Esophagus muscularis mucosa (tissue), 3 donors: Measurements from ENCODE around the gene CRKL.
"Not testable (repeated sequence)": the region's sequence is repeated elsewhere in the genome, so short reads cannot be mapped to it uniquely, and the experiment has no call there.

ENCODE experiments used
- POLR2A ChIP-seq: fragments of 450-650 bp; IDR thresholded peaks from one replicate; pipeline ENCODE4 v1.6.1; 2017; ENCODE audit warnings: antibody characterized with exemption, moderate library complexity, mild to moderate bottlenecking, low read depth
- TF ChIP-seq, protein P1 (sequence below), 3 experiments: fragments of 200-600 bp in 2 of 3; fragments of 450-650 bp in 1 of 3; sonication (generic) in 2 of 3; IDR thresholded peaks; one replicate each; pipeline ENCODE4 v1.5.1; 2017 to 2019; ENCODE audit warnings: antibody characterized with exemption in 3 of 3, mild to moderate bottlenecking in 2 of 3, moderate library complexity in 1 of 3

DNA sequence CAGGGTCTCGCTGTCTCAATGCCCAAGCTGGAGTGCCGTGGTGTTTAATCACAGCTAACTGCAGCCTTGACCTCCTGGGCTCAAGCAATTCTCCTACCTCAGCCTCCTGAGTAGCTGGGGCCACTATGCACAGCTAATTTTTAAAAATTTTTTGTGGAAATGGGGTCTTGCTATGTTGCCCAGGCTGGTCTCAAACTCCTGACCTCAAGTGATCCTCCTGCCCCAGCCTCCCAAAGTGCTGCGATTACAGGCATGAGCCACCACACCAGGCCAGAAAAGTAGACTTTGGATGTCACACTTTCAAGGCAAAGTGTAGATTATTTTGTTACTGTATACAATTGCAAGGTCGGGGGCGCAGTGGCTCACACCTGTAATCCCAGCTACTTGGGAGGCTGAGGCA is 8.5 kb upstream of the CRKL start:
- TF ChIP-seq, protein P1, sequence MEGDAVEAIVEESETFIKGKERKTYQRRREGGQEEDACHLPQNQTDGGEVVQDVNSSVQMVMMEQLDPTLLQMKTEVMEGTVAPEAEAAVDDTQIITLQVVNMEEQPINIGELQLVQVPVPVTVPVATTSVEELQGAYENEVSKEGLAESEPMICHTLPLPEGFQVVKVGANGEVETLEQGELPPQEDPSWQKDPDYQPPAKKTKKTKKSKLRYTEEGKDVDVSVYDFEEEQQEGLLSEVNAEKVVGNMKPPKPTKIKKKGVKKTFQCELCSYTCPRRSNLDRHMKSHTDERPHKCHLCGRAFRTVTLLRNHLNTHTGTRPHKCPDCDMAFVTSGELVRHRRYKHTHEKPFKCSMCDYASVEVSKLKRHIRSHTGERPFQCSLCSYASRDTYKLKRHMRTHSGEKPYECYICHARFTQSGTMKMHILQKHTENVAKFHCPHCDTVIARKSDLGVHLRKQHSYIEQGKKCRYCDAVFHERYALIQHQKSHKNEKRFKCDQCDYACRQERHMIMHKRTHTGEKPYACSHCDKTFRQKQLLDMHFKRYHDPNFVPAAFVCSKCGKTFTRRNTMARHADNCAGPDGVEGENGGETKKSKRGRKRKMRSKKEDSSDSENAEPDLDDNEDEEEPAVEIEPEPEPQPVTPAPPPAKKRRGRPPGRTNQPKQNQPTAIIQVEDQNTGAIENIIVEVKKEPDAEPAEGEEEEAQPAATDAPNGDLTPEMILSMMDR (IDR thresholded peaks at IDR 0.05), result not testable (repeated sequence)
- TF ChIP-seq POLR2A, result not testable (repeated sequence)
